H1 (cell line): ENCODE measurements around the gene RNASE7. TPM values are rescaled to one million over a fixed set of nuclear protein-coding genes. Genes with fewer than 3 reads are reported as not detected.

Experiments
- BACH1 ChIP-seq: IDR thresholded peaks from 2 replicates; pipeline ENCODE4 v1.6.1; 2012; ENCODE audit warnings: low read length, improper control_type of control experiment
- CHD1 ChIP-seq: IDR thresholded peaks from 2 replicates; pipeline ENCODE4 v1.6.1; 2012; ENCODE audit warnings: low read depth, low read length, improper control_type of control experiment
- KDM4A ChIP-seq: IDR thresholded peaks from one replicate; pipeline ENCODE4 v1.7.1; 2012; ENCODE audit warnings: low read depth, mild to moderate bottlenecking, moderate library complexity, low read length, inconsistent platforms; ENCODE audit not compliant: severe bottlenecking
- NANOG ChIP-seq: IDR thresholded peaks from 2 replicates; pipeline ENCODE4 v1.6.1; 2011; ENCODE audit warnings: low read length, low read depth, mild to moderate bottlenecking, inconsistent platforms; ENCODE audit not compliant: insufficient read depth, poor library complexity, severe bottlenecking
- PHF8 ChIP-seq: fragments of 200-600 bp; sonication (generic); conservative IDR thresholded peaks from 2 replicates; pipeline ENCODE4 v1.7.1; 2012; ENCODE audit warnings: low read depth, mild to moderate bottlenecking, inconsistent platforms, low read length, moderate library complexity
- POU5F1 ChIP-seq: IDR thresholded peaks from 2 replicates; pipeline ENCODE4 v1.6.1; 2011; ENCODE audit warnings: low read depth, mild to moderate bottlenecking, low read length, moderate library complexity
- SP2 ChIP-seq: IDR thresholded peaks from 2 replicates; pipeline ENCODE4 v1.6.1; 2012; ENCODE audit warnings: mild to moderate bottlenecking, low read length, inconsistent platforms
- SUZ12 ChIP-seq: fragments of 200-600 bp; sonication (generic); IDR thresholded peaks from 2 replicates; pipeline ENCODE4 v1.6.1; 2012; ENCODE audit warnings: mild to moderate bottlenecking, inconsistent platforms, low read length, moderate library complexity, mixed read lengths
- polyA plus RNA-seq, 7 experiments: library from polyadenylated mRNA; depleted of rRNA in 3 of 7; stranded (reverse) in 5 of 7; unstranded in 2 of 7; fragments of >200 nt in 5 of 7; fragments of 200-250 nt in 2 of 7; gene quantifications; 1 replicate in 5 of 7; 2 replicates in 1 of 7; 4 replicates in 1 of 7; pipeline versions ENCODE4 v1.2.1 to v1.2.3, GENCODE V29; 2011 to 2013; ENCODE audit warnings: missing spikeins in 2 of 7, mixed read lengths in 2 of 7
- total RNA-seq: library from RNA; stranded (reverse); fragmentation: NEBNext Ultra II Directional; extraction: Animal tissue kit (Norgen Biotek cat#: 25700); gene quantifications from 2 replicates; pipeline ENCODE4 v1.2.1, GENCODE V29; 2021

Gene RNASE7
- total and polyA plus RNA-seq, 2 of the 8 experiments (the other 6 are each of a cell fraction or from before 2014, with no cell fraction given), result not detected

GRCh38 chr14:21023817-21024584, 18.2 kb upstream of the RNASE7 start (continued):
- TF ChIP-seq CHD1 (no peak), NANOG (no peak), SUZ12 (0 out of 2 replicates have a peak, but pooled peaks have one; percentile 4), KDM4A (no peak), PHF8 (no peak), POU5F1 (no peak), SP2 (no peak), BACH1 (no peak)
